Ishikawa (cell line): ENCODE results near the gene REPIN1.

Experiments
- CEBPB ChIP-seq: IDR thresholded peaks from 2 replicates; pipeline ENCODE4 v1.6.1; 2012
- CREB1 ChIP-seq: IDR thresholded peaks from 2 replicates; pipeline ENCODE4 v1.6.1; 2012; ENCODE audit warnings: low read depth
- EGR1 ChIP-seq: IDR thresholded peaks from 2 replicates; pipeline ENCODE4 v1.6.1; 2012
- EP300 ChIP-seq: IDR thresholded peaks from 2 replicates; pipeline ENCODE4 v1.6.1; 2012; ENCODE audit warnings: borderline replicate concordance
- FOXM1 ChIP-seq: IDR thresholded peaks from 2 replicates; pipeline ENCODE4 v1.6.1; 2012; ENCODE audit warnings: low read depth, borderline replicate concordance
- MAX ChIP-seq: IDR thresholded peaks from 2 replicates; pipeline ENCODE4 v1.6.1; 2012
- NFIC ChIP-seq: IDR thresholded peaks from 2 replicates; pipeline ENCODE4 v1.6.1; 2012
- RAD21 ChIP-seq: IDR thresholded peaks from 2 replicates; pipeline ENCODE4 v1.6.1; 2012; ENCODE audit warnings: low read depth
- REST ChIP-seq: IDR thresholded peaks from 2 replicates; pipeline ENCODE4 v1.6.1; 2012; ENCODE audit warnings: low read depth, mild to moderate bottlenecking
- TAF1 ChIP-seq: IDR thresholded peaks from 2 replicates; pipeline ENCODE4 v1.6.1; 2012; ENCODE audit warnings: low read depth, mild to moderate bottlenecking
- TCF12 ChIP-seq: IDR thresholded peaks from 2 replicates; pipeline ENCODE4 v1.6.1; 2012; ENCODE audit warnings: low read depth
- TEAD4 ChIP-seq: IDR thresholded peaks from 2 replicates; pipeline ENCODE4 v1.6.1; 2012
- USF1 ChIP-seq: IDR thresholded peaks from 2 replicates; pipeline ENCODE4 v1.6.1; 2012
- YY1 ChIP-seq: IDR thresholded peaks from 2 replicates; pipeline ENCODE4 v1.6.1; 2012; ENCODE audit warnings: low read depth
- ZBTB7A ChIP-seq: IDR thresholded peaks from 2 replicates; pipeline ENCODE4 v1.6.1; 2012; ENCODE audit warnings: low read depth

Gene REPIN1

GRCh38 chr7:150335108-150335773 is 33.4 kb upstream of the REPIN1 start:
- TF ChIP-seq USF1, result no peak
- TF ChIP-seq CEBPB, result no peak
- no peak for TF ChIP-seq RAD21
- no peak for TF ChIP-seq TCF12
- TF ChIP-seq ZBTB7A, result no peak
- TF ChIP-seq TEAD4, result no peak

- TF ChIP-seq USF1, result no peak
- no peak for TF ChIP-seq MAX
- no peak for TF ChIP-seq FOXM1
- no peak for TF ChIP-seq ZBTB7A
- no peak for TF ChIP-seq YY1
- no peak for TF ChIP-seq TCF12
- no peak for TF ChIP-seq EP300
- TF ChIP-seq CEBPB, result no peak
- TF ChIP-seq CREB1, result no peak
- no peak for TF ChIP-seq TEAD4
- no peak for TF ChIP-seq REST
- TF ChIP-seq TAF1, result no peak
- no peak for TF ChIP-seq NFIC
- TF ChIP-seq RAD21, result no peak
- no peak for TF ChIP-seq EGR1
Observed at GRCh38 chr7:150335774-150336112, 32.9 kb upstream of the REPIN1 start.

GRCh38 chr7:150336746-150337145 is 31.9 kb upstream of the REPIN1 start:
- no peak for TF ChIP-seq CREB1
- TF ChIP-seq USF1, result no peak
- TF ChIP-seq MAX, result no peak
- no peak for TF ChIP-seq ZBTB7A
- TF ChIP-seq FOXM1, result no peak
- TF ChIP-seq EP300, result no peak
- TF ChIP-seq NFIC, result no peak

- no peak for TF ChIP-seq YY1
- TF ChIP-seq CREB1, result no peak
- TF ChIP-seq USF1, result no peak
- no peak for TF ChIP-seq EP300
- TF ChIP-seq REST, result no peak
- TF ChIP-seq CEBPB, result no peak
- TF ChIP-seq MAX, result no peak
- TF ChIP-seq EGR1, result no peak
Observed at GRCh38 chr7:150337179-150337578, 31.4 kb upstream of the REPIN1 start.

GRCh38 chr7:150337659-150338081 is 31.0 kb upstream of the REPIN1 start:
- no peak for TF ChIP-seq EP300
- TF ChIP-seq NFIC, result no peak
- TF ChIP-seq ZBTB7A, result no peak
- no peak for TF ChIP-seq EGR1
- no peak for TF ChIP-seq TAF1
- TF ChIP-seq FOXM1, result no peak
- no peak for TF ChIP-seq USF1
- no peak for TF ChIP-seq TCF12
- no peak for TF ChIP-seq CEBPB
- TF ChIP-seq CREB1, result no peak
- TF ChIP-seq MAX, result no peak
- no peak for TF ChIP-seq REST
- no peak for TF ChIP-seq YY1
- no peak for TF ChIP-seq RAD21
- TF ChIP-seq TEAD4, result no peak
